Left renal pelvis (tissue), 4 donors: ENCODE measurements around the gene PCDHGA3. TPM values are rescaled to one million over a fixed set of nuclear protein-coding genes. Genes with fewer than 3 reads are reported as not detected.
"Not testable (repeated sequence)": the region's sequence is repeated elsewhere in the genome, so short reads cannot be mapped to it uniquely, and the experiment has no call there.

Experiments used
- DNase-seq, 4 donors: peaks; one replicate each; pipeline ENCODE4 v3.0.0-alpha.2; 2013; ENCODE audit warnings: low read depth in 4 of 4, low spot score in 3 of 4
- polyA plus RNA-seq, 4 donors: library from polyadenylated mRNA; unstranded; fragments of 120-200 nt; gene quantifications; one replicate each; pipeline ENCODE4 v1.2.1, GENCODE V29; 2013; ENCODE audit not compliant: insufficient read length in 4 of 4

The PCDHGA3 gene
- polyA plus RNA-seq: 1 to 10 TPM; 2.3 to 6.2 (median 3.8) TPM

DNA sequence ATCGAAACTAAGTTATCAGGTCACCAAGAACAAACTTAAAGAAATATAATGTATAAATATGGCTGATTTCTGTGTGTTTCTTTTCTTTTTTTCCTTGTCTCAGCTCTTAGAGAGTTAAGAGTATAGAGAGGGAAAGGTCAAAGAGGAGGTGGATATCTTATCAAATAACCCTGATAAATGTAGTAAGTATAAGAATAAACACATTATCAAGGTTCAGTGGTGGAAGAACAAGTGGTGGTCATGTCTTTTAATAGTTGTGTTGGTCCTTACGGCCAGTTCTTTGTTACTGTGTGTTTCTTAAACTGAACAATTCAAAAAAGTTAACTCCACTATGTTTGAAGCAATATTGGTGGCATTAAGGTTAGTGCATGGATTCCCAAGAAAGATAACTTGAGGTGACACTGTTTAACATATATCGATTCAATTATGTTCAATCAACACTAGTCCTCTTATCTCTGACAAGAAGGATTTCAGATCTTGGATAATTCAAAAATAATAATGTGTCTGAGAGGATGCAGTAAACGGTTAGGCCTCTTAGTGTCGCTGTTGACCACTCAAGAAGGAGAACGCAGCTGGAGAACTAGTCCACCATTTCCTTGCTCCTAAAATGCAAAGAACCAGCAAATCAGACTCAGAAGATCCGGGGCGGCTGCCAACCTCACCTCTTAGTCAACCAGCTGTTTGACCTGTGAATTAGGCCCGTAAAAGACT is at the start of gene PCDHGA3:
Gene PCDHGA3, plus strand, starts transcription at position 588 of the 711 bp plus-strand sequence. CDS start 205 bp downstream, outside the sequence.
- DNase-seq: no peak

GRCh38 chr5:141298376-141298775 is 45.3 kb upstream of the PCDHGA3 start:
- no peak for DNase-seq

- DNase-seq: no peak
Observed at GRCh38 chr5:141303756-141304155, 39.9 kb upstream of the PCDHGA3 start, which contains the start of gene SLC25A2. Gene SLC25A2 (minus strand): TSS chr5:141304049. CDS start chr5:141303865, 184 bp downstream.

DNA sequence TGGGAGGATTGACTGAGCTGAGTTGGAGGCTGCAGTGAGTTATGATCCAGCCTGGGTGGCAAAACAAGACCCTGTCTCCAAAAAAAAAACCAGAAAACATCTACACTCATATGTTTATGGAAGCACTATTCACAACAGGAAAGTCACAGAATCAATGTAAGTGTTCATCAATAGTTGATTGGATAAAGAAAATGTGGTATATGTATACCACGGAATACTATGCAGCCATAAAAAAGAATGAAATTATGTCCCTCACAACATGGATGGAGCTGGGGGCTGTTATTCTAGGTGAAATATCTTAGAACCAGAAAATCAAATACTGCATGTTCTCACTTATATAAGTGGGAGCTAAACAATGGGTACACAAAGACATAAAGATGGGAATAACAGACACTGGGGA is 37.0 kb upstream of the PCDHGA3 start:
- no peak for DNase-seq

DNA sequence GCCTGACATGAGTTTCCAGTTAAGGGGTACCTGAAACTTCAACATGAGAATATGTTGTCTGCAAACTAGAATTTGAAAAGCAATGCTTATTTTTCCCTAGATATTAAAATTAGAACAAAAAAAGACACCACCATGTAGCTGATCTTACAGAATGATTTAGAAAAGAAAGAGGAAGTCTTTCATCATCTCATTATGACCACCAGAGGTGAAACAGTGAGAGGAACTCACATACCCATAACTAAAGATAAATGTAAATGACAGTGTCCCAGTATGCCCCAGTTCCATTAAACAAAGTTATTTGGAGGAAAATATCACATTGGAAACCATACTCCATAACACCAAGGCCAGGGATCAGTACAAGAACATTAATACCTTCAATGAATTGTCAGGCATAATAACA is 29.9 kb upstream of the PCDHGA3 start:
- DNase-seq: no peak

DNA sequence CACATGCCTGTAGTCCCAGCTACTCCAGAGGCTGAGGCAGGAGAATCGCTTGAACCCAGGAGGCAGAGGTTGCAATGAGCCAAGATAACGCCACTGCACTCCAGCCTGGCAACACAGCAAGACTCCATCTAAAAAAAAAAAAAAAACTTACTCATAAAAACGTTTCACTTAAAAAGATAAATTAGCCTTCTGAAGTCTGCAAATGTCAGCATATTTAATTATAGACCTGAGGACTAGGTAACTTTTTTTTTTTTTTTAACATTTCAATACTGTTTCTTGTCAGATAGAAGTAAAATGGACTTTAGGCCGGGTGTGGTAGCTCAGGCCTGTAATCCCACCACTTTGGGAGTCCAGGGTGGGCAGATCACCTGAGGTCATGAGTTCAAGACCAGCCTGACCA is 26.7 kb upstream of the PCDHGA3 start:
- DNase-seq: not testable (repeated sequence)

DNA sequence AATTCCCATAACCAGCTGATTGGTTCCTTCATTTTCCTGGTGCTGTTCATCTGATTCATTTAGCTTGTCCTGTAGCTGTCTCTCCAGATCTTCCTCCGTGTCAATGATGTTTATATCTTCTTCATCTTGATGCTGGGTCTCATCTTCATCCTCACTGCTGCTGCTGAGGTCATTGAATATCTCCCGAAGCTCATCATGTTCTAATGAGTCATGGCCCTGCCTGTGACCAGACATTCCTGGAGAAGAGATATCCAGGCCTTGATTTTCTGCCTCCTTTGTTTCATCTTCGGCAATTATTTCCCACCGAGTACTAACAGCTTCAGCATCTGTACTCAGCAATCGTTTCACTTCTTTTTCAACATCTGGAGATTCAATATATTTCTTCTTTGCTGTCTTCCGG is 24.4 kb upstream of the PCDHGA3 start:
- DNase-seq: no peak

GRCh38 chr5:141319699-141320098 is 23.9 kb upstream of the PCDHGA3 start:
- DNase-seq: no peak

- peak; percentile 87 to 90 (median 88) for DNase-seq
Observed at GRCh38 chr5:141320225-141321169, 23.1 kb upstream of the PCDHGA3 start, which contains the start of gene TAF7. Gene TAF7 (minus strand): TSS chr5:141320784. CDS start chr5:141320044, 740 bp downstream.

- DNase-seq: no peak
Observed at GRCh38 chr5:141322261-141322660, 21.4 kb upstream of the PCDHGA3 start.

- no peak for DNase-seq
Observed at GRCh38 chr5:141326088-141326854, 17.4 kb upstream of the PCDHGA3 start.

- no peak for DNase-seq
Observed at GRCh38 chr5:141328231-141328630, 15.4 kb upstream of the PCDHGA3 start.

- DNase-seq: no peak
Observed at GRCh38 chr5:141330299-141331080, 13.1 kb upstream of the PCDHGA3 start, which contains the start of gene PCDHGA1. Gene PCDHGA1 (plus strand): TSS chr5:141330514.

GRCh38 chr5:141332571-141332970 is 11.1 kb upstream of the PCDHGA3 start:
- not testable (repeated sequence) for DNase-seq

DNA sequence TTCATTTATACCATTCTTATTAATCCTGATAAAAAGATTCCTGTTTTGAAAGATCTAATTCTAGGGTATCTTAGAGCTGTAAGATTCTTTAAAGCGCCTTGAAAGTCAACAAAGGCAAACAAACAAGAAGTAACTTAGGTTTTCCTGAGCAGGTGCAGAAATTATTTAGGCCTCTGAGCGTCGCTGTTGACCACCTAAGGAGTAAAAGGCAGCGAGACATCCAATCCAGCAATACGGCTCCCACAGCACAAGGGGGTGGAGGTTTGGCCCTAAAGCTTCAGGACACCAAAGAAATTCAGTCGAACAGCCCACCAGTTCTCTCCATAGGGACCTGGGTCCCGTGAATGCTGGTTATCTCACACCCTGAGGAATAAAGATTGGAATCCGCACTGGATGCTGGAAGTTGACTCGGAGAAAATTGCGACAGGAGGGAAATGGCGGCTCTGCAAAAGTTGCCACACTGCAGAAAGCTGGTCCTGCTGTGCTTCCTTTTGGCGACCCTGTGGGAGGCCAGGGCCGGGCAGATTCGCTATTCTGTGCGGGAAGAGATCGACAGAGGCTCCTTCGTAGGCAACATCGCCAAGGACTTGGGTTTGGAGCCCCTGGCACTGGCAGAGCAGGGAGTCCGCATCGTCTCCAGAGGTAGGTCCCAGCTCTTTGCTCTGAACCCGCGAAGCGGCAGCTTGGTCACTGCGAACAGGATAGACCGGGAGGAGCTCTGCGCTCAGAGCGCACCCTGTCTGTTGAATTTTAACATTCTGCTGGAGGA is 4.9 kb upstream of the PCDHGA3 start, which contains the start of gene PCDHGA2:
Gene PCDHGA2, plus strand, starts transcription at position 223 of the 769 bp plus-strand sequence.
- peak in 1 of 4 donors; percentile 39 for DNase-seq

GRCh38 chr5:141340781-141341354 is 2.8 kb upstream of the PCDHGA3 start:
- DNase-seq: not testable (repeated sequence)

DNA sequence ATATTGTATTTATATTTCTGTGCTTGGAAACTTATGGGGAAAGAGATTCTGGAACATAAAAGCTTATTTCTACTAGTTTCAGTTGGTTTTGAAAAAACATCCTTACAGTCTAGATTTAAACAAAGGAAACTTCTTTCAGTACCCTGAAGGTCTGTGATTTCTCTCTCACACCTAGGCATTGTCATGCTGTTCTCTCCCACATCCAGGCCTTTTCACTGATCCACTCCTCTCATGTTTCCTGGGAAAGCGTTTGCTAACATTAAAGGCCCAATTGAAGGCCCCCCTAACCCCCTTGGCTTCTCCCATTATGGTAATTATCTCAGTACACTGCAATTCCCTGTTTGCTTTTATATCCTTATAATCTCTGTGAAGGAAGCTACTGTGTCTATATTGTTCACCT is 856 bp upstream of the PCDHGA3 start:
- DNase-seq: no peak

DNA sequence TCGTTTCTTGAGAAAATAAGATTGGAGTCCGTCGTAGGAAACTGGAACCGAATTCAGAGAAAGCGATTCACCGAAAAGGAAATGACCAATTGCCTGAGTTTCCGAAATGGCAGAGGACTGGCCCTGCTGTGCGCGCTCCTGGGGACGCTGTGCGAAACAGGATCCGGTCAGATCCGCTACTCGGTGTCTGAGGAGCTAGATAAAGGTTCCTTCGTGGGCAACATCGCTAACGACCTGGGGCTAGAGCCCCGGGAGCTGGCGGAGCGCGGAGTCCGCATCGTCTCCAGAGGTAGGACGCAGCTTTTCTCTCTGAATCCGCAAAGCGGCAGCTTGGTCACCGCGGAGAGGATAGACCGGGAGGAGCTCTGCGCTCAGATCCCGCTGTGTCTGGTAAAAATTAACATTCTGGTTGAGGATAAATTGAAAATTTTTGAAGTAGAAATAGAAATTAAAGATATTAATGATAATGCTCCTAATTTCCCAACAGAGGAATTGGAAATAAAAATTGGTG is 379 bp downstream of the PCDHGA3 start:
- DNase-seq: no peak
